GM21576 (cell line): ENCODE measurements around the gene SLC22A8.
"Not testable (repeated sequence)": the region's sequence is repeated elsewhere in the genome, so short reads cannot be mapped to it uniquely, and the experiment has no call there.

ENCODE experiments used
- ATAC-seq: cut with Tn5 transposase; IDR thresholded peaks from one replicate; pipeline ENCODE4 v1.9.1; 2021; ENCODE audit warnings: mild to moderate bottlenecking, moderate library complexity; ENCODE audit not compliant: unreplicated experiment

SLC22A8 gene, protein sequence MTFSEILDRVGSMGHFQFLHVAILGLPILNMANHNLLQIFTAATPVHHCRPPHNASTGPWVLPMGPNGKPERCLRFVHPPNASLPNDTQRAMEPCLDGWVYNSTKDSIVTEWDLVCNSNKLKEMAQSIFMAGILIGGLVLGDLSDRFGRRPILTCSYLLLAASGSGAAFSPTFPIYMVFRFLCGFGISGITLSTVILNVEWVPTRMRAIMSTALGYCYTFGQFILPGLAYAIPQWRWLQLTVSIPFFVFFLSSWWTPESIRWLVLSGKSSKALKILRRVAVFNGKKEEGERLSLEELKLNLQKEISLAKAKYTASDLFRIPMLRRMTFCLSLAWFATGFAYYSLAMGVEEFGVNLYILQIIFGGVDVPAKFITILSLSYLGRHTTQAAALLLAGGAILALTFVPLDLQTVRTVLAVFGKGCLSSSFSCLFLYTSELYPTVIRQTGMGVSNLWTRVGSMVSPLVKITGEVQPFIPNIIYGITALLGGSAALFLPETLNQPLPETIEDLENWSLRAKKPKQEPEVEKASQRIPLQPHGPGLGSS

DNA sequence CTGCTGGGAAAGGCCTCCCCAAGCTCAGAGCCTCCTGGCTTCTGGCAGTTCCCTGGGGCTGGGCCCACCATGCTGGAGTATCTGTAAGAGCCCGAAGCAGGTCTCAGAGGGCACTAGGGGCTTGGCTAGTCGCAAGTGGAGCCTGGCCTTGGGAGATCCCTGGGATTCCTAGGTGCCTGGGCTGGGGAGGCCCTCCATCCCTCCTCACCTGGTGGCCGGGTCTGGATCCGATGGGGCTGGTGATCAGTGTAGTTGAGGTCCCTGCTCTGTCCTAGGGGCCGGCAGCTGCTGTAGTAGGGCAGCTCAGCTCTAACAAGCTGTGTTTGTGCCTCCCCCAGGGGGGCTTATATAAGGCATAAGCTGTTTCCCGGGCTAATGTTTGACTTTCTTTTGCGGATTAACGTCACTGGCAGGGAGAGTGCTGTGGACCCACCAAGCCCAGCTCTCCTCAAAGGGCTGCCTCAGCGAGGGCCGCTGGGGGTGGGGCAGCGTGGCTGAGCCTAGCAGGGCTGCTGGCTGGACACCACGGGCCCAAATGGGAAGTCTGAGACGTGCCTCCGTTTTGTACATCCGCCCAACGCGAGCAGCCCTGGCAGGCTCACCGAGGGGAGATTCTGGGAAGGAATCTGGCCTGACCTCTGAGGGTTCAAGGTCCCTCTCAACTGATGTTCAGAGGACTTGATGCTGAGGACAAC, at the start of gene SLC22A8:
TSS of gene SLC22A8 (minus strand) at position 321 of the 695 bp plus-strand sequence. CDS start 883 bp downstream, outside the sequence.
- no peak for ATAC-seq

DNA sequence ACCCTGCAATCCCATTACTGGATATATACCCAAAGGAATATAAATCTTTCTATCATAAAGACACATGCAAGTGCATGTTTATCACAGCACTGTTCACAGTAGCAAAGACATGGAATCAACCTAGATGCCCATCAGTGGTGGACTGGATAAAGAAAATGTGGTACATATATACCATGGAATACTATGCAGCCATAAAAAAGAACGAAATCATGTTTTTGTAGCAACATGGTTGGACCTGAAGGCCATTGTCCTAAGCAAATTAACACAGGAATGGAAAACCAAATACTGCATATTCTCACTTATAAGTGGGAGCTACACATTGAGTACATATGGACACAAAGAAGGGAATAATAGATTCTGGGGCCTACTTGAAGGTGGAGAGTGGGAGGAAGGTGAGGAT, 30.6 kb upstream of the SLC22A8 start:
- ATAC-seq: not testable (repeated sequence)

DNA sequence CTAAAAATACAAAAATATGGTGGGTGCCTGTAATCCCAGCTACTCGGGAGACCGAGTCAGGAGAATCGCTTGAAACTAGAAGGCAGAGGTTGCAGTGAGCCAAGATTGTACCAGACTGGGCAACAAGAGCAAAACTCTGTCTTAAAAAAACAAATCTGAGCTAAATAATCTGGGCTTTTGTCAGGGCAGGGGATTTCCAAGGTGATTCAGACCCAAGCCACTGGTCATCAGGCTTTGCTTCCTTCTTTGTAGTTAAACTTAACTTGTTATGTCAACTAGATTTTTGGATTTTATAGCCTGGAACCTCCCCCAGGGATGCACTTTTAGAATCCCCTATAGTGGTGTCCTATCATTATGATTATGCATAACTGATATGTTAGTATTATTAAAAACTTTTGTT, 27.0 kb upstream of the SLC22A8 start:
- no peak for ATAC-seq

DNA sequence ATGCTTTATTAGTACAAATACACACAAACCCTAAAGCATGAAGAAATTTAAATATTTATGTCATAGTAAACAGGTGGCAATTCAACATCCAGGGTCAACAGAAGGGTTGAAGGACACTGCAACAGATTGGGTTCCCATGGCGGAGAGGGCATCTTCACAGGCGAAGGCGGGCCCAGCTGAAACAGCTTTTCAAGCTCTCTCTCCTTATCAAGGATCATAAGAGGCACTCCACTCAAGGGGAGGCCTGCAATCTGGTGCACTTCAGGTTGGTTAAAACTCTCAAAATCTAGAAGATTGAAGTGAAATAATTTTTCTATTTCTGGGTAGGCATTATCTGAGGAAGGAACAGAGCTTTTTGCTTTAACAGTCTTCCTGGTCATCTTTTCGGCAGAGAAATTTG, 16.8 kb upstream of the SLC22A8 start:
- ATAC-seq: no peak

DNA sequence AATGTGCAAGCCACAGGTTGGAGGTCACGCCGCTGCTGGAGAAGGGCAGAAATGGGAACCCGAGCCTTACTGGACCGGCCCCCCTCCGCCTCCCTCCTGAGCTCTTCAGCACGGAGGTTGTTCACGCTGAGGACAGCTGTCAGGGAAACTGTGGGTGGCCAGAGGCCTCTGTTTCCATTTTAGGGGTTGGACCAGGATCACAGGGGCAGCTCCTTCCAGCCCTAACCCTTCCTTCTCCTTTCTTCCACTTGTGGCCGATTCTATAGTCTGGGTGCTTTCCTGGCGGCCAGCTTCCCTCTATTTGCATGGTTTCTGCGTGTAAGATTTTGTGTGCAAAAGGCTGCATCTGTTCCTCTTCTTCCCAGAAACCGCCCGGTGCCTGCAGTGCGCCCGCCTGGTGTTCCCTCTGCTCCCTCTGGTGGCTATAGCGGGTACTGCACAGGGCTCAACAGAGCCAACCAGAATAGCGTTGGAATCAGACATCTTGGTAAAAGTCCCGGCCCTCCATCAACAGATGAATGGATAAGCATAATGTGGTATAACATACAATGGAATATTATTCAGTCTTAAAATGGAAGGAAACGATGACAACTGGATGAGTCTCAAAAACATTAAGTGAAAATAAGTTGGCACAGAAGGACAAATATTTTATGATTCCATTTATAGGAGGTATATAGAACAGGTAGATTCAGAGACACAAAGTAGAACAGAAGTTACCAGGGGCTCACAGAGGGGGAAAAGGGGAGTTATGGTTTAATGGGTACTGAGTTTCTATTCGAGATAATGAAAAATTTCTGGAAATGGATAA, 8.4 kb upstream of the SLC22A8 start:
- ATAC-seq: no peak

DNA sequence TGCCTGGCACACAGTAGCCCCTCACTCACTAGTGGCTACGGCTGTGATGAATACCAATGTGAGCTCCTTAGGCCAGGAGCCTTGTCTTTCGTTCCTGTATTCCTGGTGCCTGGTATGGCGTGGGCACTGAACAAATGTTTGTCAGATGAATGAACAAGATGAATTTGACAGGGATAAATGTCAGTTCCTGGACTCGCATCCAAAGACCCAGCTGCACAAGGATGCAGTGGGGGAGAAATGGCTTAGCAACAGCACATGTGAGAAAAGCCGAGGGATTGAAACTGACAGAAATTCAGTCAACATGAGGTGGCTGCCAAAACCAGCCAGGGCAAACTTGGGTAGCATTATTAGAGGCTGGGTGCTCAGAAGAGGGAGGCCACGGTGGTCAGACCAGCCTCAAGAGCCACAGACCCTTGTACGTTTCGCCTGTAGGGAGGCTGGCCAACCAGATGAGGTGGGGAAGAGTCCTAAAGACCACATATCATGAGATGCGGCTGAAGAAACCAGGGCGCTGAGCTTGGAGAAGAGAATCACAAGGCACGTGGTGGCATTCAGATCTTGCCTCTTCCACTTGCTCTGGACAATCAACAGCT, 7.7 kb upstream of the SLC22A8 start:
- ATAC-seq: no peak

DNA sequence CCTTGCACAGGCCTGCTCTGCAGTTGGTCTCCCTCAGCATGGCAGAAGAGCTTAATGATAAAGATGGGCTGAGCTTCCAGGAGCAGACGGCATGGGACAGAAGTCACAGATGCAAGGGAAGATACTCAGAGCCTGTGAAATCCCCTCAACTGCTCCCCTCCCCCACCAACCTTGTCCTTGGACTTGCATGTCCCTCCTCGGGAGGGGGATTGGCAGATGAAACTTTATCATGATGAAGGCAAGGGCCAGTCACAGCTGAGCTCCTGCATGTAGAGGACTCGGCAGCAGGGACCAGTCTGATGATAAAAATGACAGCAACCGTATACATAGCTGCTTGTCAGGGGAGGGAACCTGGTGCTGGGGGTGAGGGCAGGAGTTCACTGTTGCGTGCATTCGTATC, 6.8 kb upstream of the SLC22A8 start:
- ATAC-seq: no peak

DNA sequence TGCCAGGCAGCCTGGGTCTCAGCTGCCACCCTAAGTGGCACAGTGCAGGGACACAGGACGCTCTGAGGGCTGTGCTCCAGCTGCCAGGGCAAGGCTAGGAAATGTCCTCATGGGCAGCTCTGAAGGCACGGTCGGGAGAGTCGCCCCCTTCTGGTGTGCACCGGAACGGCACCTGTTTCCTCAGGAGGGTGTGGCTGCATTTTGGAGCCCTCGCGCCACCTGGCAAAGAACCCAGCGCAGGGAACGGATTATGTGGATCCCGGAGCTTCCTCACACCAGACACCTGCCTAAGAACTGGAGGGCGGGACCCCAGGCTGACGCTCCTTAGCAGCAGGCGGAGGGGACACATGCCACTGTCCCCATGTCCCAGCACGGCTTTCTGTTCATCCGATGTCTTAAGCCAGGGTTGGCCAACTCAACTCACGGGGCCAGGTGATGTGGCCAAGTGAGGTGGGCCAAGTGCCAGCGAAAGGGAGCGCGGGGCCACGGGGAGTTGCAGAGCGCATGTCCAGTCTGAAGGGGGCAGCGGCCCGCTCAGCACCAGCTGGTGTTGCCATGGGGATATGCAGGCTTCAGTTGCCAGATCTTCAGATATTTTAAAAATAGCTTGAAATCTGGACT, 5.1 kb upstream of the SLC22A8 start:
- no peak for ATAC-seq

DNA sequence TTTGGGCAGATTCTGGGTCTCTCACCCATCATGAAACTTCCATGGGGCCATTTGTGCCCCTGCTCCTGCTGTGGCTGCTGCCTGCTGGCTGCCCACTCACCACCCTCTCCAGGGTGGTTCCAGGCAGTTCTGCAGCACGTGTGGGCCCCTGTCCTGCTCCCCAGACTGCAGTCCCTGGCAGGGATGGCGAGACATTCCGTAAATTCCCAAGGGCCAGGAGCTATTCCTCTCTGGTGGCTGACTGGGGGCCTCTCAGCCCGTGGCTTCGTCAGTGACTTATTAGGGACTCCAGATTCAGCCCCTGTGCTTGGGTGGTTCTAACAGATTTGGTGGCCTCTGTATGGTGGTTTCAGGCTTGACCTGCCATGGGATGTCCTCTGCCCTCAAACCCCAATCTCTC, 3.9 kb upstream of the SLC22A8 start:
- no peak for ATAC-seq

DNA sequence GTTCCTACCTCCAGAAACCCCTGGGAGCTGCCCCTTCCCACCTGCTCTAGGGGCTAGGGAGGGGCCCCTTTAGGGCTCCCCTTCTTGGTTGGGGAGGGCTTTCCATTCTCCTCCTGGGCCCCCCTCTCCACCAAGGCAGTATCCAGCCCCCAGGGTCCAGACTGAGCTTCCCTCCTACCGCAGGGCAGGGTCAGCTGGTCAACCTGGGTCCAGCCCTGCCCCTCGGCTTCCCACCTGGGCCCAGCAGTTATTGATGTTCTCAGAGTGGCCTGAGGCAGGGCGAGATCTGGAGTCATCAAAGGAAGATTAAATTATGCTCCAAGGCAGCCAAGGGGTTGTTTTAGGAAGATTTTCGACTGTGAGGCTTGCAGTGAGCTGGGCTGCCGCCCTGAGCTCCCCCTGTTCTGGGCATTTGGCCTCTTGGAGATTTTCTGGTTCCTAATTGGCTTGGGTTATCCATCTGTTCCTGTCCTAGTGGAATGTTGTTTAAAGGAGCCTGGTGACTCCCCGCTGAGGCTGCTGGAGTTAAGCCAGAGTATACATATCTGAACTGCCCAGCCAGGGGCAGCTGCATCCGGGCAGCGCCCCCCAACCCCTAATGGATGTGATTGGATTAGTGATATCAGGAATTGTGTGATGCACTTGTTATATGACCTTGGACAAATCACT, 1.8 kb upstream of the SLC22A8 start:
- ATAC-seq: no peak

DNA sequence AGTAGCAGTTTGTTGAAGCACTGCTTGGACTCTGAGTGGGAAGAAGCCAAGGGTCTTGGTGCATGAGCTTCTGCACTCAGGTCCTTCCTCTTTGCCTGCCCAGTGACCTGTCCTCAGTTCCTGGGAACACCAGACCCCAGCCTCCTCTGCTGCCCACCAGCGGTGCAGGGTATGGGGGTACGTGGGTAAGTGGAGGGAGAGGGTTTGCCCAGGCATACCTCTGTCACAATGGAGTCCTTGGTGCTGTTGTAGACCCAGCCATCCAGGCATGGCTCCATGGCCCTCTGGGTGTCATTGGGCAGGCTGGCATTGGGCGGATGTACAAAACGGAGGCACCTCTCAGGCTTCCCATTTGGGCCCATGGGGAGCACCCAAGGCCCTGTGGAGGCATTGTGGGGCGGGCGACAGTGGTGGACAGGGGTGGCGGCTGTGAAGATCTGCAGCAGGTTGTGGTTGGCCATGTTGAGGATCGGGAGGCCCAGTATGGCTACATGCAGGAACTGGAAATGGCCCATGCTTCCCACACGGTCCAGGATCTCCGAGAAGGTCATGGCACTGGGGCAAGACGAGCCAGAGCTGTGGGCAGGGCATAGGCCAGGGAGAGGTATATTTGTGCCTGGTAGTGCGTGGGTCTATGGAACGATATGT, 1.1 kb downstream of the SLC22A8 start:
- ATAC-seq: no peak

DNA sequence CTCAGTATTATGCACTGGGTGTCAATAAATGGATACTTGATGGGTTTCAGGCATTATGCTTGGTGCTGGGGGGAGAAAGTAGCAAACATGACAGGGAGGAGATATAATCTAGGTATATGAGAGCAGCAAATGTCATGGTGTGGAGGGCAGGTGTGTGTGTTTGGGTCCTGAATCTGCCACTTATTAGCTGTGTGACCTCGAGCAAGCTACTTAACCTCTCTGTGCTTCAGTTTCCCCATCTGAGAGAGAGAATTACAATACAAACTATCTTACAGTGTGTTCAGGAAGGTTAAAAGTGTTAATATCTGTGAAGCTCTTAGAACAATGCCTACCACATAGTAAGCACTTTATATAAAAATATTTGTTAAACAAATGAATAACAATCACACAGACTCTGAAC, 2.8 kb downstream of the SLC22A8 start:
- ATAC-seq: no peak

DNA sequence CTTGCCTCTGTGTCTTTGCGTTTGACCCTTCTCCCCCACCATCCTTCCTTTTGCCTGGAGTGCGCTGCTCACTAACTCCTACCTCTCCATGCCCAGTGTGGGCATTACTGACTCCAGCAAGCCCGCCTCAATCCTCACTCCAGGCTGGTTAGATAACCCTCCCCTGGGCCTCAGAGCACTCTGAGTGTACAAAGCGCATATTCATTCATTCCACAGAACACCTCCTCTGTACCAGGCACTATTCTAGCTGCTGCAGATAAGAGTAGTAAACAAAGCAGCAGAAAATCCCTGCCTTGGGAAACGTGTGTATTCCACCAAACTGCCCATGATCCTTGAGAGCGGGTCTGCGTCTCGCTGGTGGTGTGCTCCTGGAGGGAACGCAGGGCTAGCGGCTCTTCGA, 3.2 kb downstream of the SLC22A8 start:
- no peak for ATAC-seq

DNA sequence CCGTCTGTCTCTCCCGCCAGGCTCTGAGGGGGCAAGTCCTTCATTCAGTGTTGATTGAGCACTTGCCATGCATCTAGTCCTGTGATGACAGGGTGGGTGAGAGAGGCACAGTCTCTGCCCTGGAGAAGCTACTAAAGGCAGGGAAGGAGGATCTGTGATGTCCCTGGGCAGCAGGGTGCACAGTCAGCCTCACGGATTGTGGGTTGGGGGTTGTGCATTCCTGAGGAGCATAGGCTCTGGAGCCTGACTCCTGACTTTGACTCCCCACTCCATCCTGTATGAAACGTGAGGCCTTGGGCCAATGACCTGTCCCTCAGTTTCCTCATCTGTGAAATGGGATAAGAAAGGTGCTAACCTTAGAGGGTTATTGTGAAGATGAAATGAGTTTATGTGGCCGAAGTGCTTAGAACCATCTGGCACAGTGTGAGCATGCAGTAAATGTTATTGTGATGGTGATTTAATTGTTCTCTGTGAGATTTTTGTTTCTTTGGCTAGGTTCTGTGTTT, 4.7 kb downstream of the SLC22A8 start:
- no peak for ATAC-seq

DNA sequence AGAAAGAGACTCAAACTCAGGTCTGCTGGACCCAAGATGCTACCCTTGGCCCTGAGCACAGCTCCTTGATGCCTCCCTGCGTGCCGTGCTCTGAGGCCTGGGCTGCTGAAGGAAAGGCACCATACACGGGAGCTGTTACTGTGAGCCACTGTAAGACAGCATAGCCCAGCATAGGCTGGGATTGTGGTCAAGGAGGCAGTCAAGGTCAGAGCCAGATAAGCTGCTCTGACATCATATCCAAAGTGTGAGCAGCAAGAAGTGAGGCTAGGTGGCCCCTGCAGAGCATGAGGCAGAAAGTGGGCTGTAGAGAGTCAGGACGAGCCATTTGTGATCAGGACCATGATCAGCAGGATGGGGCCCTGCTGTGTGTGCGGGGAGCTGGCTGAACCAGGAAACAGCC, 7.7 kb downstream of the SLC22A8 start:
- no peak for ATAC-seq

DNA sequence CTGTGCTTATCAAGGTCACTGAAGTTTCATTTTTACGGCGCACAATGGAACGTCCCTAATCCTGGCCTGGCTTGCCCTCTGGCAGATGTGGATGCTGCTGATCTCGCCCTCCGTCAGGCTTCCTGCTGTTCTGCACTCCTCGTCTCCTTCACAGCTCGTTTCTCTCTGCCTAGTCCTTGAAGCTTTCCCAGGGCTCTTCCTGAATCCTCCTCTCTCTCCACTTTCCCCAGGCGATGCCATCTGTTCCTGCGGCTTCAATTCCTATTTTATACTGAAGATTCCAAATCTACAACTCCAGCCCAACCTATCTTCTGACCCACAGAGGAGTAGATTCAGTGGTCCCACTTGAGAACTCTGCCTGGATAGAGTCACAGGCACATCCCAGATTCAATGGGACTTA, 14.2 kb downstream of the SLC22A8 start:
- no peak for ATAC-seq

DNA sequence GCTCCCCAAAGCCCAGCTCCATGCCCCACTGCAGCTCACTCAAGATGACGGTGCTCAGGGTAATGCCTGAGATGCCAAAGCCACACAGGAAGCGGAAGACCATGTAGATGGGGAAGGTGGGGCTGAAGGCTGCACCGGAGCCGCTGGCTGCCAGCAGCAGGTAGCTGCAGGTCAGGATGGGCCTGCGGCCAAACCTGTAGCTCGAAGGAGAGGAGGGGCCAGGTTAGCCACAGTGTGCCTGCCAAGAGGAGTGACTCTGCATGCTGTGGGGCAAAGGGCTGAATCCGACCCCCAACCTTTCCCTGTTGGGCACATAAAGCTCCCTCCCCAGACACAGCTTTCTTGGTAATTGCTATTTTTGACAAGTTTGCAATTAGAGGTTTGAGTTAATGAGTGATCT, 16.0 kb downstream of the SLC22A8 start:
- ATAC-seq: no peak

DNA sequence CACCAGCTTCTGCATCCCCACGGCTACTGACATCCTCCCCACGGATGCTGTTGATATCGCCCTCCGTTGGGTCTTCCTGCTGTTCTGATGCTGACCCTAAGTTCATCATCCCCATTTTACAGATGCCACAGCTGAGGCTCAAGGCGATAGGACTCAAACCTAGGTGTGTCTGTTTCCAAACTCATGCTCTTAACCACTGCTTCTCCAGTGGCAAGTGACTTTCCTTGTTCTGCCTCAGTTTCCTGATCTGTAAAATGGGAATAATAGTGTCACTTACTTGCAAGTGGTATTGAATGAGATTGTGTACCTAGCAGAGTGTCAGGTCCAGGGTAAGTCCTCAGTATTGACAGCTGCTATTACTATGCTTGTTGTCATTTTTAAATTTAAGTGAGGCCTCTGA, 16.5 kb downstream of the SLC22A8 start:
- ATAC-seq: no peak

DNA sequence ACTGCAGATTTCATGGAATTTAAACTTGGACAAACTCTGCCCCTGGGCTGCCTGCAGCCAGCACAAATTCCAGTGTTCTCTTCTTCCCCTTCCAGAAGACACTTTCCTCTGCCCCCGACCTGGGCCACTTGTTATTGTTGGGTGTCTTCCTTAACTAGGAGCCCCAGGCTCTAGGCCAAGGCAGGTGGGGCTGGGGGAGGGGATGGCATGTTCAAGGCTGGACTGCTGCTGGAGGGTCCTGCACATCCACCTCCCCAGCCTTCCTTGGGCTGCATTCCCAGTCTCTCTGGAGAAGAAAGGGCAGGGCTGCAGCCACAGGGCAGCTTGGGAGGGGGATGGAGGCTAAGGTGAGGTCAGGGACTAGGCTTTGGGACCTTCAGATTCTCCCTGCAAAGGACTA, 19.4 kb downstream of the SLC22A8 start:
- ATAC-seq: no peak
